Measurements from ENCODE around the gene TCF12.

The TCF12 gene

GRCh38 chr15:57185507-57186074 is 267.1 kb downstream of the TCF12 start:
- DNase-seq, result no peak

- no peak for DNase-seq
These were observed 271.0 kb downstream of the TCF12 start for GRCh38 chr15:57189466-57189865.

GRCh38 chr15:57190208-57190607 is 271.8 kb downstream of the TCF12 start:
- DNase-seq, result no peak

- no peak for DNase-seq
These were observed 274.7 kb downstream of the TCF12 start for GRCh38 chr15:57193161-57193560.

GRCh38 chr15:57195326-57195725 is 276.9 kb downstream of the TCF12 start:
- DNase-seq, result no peak

- DNase-seq, result no peak
These were observed 278.4 kb downstream of the TCF12 start for GRCh38 chr15:57196865-57197264.

GRCh38 chr15:57198131-57198530 is 279.7 kb downstream of the TCF12 start:
- no peak for DNase-seq

GRCh38 chr15:57198654-57199291 is 280.3 kb downstream of the TCF12 start:
- DNase-seq, result no peak

GRCh38 chr15:57201578-57201977 is 283.1 kb downstream of the TCF12 start:
- DNase-seq, result no peak

GRCh38 chr15:57203906-57204305 is 285.5 kb downstream of the TCF12 start:
- no peak for DNase-seq

- no peak for DNase-seq
These were observed 286.8 kb downstream of the TCF12 start for GRCh38 chr15:57205027-57205855.

GRCh38 chr15:57205996-57206395 is 287.6 kb downstream of the TCF12 start:
- no peak for DNase-seq

- no peak for DNase-seq
These were observed 295.4 kb downstream of the TCF12 start for GRCh38 chr15:57213862-57214261.

GRCh38 chr15:57215326-57215725 is 296.9 kb downstream of the TCF12 start:
- no peak for DNase-seq

- DNase-seq, result no peak
These were observed 297.4 kb downstream of the TCF12 start for GRCh38 chr15:57215881-57216280.

GRCh38 chr15:57216288-57216687 is 297.8 kb downstream of the TCF12 start:
- peak; percentile 15 for DNase-seq

- no peak for DNase-seq
These were observed 299.5 kb downstream of the TCF12 start for GRCh38 chr15:57217778-57218598.

GRCh38 chr15:57218826-57219576 is 300.6 kb downstream of the TCF12 start:
- no peak for DNase-seq

- DNase-seq, result no peak
These were observed 301.8 kb downstream of the TCF12 start for GRCh38 chr15:57220205-57220604.

- no peak for DNase-seq
These were observed 302.7 kb downstream of the TCF12 start for GRCh38 chr15:57221134-57221533.

GRCh38 chr15:57223345-57223744 is 304.9 kb downstream of the TCF12 start:
- no peak for DNase-seq

GRCh38 chr15:57223887-57224286 is 305.4 kb downstream of the TCF12 start:
- no peak for DNase-seq
